GM19397 (cell line): ENCODE data around the gene KRTAP9-1.
"Not testable (repeated sequence)": the region's sequence is repeated elsewhere in the genome, so short reads cannot be mapped to it uniquely, and the experiment has no call there.

ENCODE experiments used
- ATAC-seq: cut with Tn5 transposase; IDR thresholded peaks from one replicate; pipeline ENCODE4 v1.9.1; 2021; ENCODE audit warnings: mild to moderate bottlenecking, moderate library complexity; ENCODE audit not compliant: unreplicated experiment

KRTAP9-1 gene, protein sequence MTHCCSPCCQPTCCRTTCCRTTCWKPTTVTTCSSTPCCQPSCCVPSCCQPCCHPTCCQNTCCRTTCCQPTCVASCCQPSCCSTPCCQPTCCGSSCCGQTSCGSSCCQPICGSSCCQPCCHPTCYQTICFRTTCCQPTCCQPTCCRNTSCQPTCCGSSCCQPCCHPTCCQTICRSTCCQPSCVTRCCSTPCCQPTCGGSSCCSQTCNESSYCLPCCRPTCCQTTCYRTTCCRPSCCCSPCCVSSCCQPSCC

DNA sequence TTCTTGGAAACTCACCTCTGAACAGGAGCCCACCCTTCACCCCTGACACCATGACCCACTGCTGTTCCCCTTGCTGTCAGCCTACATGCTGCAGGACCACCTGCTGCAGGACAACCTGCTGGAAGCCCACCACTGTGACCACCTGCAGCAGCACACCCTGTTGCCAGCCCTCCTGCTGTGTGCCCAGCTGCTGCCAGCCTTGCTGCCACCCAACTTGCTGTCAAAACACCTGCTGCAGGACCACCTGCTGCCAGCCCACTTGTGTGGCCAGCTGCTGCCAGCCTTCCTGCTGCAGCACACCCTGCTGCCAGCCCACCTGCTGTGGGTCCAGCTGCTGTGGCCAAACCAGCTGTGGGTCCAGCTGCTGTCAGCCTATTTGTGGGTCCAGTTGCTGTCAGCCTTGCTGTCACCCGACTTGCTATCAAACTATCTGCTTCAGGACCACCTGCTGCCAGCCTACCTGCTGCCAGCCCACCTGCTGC is at the start of gene KRTAP9-1:
Gene KRTAP9-1 (plus strand): TSS at position 51 of the 482 bp plus-strand sequence. CDS start 0 bp downstream, at position 51.
- not testable (repeated sequence) for ATAC-seq

DNA sequence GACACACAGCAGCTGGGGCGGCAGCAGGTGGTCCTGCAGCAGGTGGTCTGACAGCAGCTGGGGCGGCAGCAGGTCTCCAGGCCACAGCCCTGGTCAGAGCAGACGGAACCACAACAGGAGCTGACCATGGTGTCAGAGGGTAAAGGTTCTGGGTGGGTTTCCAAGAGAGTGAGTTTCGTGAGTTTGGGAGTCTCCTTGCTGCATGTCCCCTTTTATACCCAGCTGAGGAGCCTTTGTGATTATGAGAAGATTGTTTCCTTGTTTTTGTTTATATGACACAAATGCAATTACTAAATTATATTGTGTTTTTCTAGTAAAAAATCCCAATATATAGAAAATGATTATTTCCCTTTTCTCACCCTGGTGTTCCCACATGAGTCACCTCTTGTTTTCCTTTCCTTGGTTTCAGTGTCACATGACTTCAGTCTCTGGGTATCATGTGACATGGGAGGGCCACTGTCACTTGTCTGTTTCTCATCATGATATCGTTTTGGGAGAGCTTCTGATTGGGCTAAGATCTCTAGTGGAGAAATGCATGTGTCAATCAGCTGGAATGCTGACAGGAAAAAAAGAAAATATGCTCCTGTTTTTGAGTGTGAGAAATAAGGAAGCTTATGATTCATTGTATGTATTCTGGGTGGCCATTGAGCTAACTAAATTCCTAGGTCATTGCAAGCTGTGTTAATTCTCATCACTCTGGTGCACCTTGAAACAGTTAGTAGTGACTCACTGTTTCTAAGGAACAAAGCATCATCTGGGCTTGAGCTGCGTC is 49.1 kb upstream of the KRTAP9-1 start, which contains the start of gene KRTAP4-6:
Gene KRTAP4-6 (minus strand): TSS at position 185 of the 772 bp plus-strand sequence. CDS start 57 bp downstream, at position 128.
- ATAC-seq, result no peak

DNA sequence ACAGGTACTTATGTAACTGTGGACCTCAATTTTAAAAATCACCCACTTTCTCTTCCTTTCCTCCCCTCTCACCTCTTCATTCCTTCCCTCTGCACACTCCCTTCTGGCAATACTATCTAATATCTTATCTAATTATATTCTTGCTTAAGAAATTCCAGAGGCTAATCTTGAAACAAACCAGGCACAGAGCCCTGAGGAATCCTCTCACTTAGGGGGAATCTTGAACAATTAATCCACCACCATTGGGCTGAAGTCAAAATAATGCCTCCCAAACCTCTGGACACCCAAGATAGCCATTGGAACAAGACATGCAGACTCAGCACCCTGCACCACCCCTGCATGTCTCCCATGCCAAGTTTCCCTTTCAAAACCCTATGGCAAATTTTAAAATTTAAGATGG is 48.3 kb upstream of the KRTAP9-1 start:
- no peak for ATAC-seq

DNA sequence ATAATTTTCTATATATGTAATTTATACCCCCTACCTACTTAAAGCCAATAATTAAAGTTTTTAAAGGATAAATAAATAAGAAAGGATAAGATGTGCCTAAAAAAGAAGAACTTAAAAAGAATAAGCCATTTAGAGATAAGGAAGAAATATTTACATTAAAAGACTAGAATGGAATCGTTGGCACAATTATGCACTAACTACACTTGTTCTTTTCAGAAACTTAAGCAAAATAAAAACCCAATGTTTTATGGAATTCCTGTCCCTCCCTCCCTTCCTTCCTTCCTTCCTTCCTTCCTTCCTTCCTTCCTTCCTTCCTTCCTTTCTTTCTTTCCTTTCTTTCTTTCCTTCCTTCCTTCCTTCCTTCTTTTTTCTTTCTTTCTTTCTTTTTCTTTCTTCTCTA is 44.8 kb upstream of the KRTAP9-1 start:
- no peak for ATAC-seq

DNA sequence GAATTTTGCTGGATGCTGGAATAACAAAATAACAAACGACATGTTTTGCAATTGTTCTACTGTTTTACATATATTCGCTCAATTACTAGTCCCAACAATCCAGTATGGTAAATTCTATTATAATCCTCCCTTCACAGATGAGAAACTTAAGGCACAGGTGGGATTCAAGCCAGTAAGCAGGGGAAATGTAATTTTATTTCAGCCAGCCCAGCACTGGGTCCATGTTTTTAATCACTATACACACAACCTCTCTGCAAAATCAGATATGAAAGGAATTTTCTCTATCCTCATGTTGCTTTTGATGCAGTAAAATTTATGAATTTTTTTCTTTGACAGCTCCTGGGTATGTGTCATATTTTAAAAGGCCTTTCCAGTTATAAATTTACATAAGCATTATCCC is 44.4 kb upstream of the KRTAP9-1 start:
- ATAC-seq, result no peak

DNA sequence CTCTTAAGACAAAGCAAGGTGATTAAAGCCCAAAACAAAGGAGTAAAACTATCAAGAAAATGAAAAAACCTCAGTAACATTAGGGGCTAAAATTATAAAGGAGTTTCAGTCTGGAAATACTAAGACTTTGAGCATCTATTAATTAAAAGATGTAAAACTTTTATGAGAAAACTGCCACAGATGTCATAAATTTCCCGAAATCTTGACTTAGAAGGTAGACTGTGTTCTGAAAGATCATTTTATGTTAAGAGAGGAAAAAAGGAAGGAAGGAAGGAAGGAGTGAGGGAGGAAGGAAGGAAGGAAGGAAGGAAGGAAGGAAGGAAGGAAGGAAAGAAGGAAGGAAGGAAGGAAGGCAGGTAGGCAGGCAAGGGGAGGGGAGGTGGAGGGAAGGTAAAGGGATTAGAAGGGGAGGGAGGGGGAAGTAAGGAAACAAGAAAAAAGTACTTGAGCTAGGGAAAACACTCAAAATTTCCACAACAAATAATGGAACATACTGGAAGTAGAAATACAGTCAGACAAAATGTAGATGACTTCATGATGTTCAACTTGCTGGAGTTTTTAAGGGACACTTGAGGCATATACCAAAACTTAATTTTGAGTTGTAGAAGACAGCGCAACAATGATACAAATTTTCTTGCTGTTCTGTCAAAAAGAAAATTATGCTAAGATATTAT is 42.0 kb upstream of the KRTAP9-1 start:
- no peak for ATAC-seq

DNA sequence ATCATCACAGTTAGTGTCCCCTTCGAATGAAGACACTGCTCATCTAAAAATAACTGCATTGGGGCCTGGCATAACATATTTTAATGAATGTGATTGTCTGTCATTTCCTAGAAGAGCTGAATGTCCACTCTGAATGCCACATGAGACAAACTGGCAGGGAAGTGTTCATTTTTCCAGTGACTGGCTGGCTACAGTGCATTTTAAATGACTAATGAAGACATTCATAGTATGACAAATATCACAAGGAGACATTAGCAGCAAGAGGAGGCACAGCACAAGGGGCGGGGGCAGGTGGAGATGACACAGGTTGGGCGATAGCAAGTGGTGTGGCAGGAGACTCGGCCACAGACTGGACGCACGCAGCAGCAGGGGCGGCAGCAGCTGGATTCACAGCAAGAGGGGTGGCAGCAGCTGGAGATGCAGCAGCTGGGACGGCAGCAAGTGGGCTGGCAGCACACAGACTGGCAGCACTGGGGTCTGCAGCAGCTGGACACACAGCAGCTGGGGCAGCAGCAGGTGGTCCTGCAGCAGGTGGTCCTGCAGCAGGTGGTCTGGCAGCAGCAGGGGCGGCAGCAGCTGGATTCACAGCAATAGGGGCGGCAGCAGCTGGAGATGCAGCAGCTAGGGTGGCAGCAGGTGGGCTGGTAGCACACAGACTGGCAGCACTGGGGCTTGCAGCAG is 40.6 kb upstream of the KRTAP9-1 start:
- not testable (repeated sequence) for ATAC-seq

DNA sequence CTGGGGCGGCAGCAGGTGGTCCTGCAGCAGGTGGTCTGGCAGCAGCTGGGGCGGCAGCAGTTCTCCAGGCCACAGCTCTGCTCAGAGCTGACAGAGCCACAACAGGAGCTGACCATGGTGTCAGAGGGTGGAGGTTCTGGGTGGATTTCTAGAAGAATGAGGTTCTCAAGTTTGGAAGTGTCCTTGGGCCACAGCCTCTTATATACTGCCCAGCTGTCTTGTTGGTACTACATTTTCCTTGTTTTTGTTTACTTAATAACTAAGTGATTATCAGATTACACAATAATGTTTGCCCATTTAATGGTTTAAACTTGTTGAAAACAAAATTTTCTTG is 40.1 kb upstream of the KRTAP9-1 start, which contains the start of gene KRTAP4-5:
Gene KRTAP4-5 (minus strand): TSS at position 174 of the 334 bp plus-strand sequence. CDS start 58 bp downstream, at position 116.
- no peak for ATAC-seq

DNA sequence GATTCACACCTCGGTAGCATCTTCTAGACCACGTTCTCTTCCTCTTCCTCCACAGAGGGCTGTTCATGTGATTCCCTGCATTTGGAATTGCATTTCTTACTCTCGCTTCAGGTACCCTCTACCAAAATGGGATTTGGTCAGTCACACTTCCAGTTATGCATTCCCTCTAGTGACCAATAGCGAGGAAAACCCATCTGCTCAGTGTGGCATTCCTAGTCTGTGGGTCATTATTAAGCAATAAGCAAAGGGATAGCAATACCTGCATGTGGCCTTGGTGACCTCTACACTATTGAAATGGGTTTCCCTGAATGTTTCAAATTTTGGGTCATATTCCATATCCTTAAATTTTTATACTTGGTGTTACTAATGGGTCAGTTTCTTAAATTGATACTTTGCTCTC is 39.7 kb upstream of the KRTAP9-1 start:
- ATAC-seq, result no peak

DNA sequence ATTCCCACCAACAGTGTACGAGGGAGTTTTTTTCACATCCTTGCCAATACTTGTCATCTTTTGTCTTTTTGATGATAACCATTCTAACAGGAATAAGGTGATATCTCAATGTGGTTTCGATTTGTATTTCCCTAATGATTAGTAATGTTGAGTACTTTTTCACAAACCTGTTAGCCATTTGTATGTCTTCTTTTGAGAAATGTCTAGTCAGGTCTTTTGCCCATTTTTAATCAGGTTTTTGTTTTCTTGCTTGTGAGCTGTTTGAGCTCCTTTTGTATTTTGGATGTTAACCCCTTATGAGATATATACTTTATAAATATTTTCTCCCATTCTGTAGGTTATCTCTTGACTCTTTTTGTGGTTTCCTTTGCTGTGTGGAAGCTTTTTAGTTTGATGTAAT is 38.2 kb upstream of the KRTAP9-1 start:
- ATAC-seq, result no peak

DNA sequence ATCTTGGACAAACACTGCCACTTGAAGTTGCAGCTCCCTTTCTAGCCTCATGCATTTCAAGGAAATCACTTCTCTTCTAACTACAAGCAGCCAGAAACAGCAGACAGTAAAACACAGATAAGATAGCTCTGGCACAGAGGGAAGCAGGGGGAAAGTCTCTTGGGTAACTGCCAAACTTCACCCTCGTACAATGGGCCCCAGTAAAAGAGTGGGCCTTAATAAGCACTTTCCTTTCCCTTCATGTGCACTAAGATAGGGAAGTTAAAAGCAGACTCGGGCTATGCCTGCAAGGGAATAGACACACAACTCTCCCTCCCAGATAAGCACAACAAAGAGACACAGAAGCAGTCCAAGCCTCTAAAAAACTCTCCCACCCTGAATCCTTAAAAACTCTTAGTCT is 35.8 kb upstream of the KRTAP9-1 start:
- no peak for ATAC-seq

DNA sequence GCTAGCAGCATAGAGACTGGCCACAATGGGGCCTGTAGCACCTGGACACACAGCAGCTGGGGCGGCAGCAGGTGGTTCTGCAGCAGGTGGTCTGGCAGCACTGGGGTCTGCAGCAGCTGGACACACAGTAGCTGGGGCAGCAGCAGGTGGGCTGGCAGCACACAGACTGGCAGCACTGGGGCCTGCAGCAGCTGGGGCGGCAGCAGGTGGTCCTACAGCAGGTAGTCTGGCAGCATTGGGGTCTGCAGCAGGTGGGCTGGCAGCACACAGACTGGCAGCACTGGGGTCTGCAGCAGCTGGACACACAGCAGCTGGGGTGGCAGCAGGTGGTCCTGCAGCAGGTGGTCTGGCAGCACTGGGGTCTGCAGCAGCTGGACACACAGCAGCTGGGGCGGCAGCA is 29.5 kb upstream of the KRTAP9-1 start:
- not testable (repeated sequence) for ATAC-seq

DNA sequence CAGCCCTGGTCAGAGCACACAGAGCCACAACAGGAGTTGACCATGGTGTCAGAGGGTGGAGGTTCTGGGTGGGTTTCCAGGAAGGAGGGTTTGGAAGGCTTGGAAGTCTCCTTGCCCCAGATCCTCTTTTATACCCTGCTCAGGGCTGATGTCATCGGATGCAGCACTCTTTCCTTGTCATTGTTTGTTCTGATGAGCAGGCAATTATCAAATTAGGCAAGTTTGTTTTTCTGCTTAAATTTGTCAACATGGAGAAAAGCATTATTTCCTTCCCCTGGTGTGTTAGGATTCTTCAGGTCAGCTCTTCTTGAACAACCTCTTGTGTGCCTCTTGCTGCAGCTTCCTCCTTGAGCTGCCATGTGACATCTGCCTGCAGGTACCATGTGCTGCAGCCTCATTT is 29.0 kb upstream of the KRTAP9-1 start, which contains the start of gene KRTAP4-4:
Gene KRTAP4-4 (minus strand): TSS at position 101 of the 400 bp plus-strand sequence. CDS start 57 bp downstream, at position 44.
- ATAC-seq, result no peak

DNA sequence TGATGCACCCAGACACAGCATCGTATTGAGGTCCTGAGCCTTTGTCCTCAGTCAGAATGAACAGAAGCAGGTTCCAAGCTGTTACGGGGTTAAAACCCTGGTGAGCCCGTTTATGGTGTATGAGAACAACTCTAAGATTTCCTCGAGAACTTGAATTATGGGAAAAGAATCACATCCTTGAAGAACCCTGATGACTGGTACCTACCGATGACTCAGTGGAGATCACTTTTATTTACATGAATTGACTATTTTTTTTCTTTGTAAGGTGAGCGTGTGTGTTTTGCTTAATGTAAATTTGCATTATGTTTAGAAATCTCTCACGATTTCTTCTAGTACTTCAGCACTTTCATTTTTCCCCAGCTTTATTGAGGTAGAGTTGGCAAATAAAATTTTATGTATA is 25.9 kb upstream of the KRTAP9-1 start:
- no peak for ATAC-seq

DNA sequence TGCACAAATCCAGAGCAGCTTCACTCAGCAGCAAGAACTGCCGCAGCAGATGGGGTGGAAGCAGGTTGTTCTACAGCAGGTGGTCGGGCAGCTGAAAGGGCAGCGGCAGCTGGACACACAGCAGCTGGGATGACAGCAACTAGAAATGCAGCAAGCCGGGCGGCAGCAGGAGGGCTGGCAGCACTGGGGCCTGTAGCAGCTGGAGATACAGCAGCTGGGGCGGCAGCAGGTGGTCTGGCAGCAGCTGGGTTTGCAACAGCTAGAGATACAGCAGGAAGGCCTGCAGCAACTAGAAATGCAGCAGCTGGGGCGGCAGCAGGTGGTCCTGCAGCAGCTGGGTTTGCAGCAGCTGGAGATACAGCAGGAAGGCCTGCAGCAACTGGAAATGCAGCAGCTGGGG is 22.1 kb upstream of the KRTAP9-1 start:
- ATAC-seq, result no peak

DNA sequence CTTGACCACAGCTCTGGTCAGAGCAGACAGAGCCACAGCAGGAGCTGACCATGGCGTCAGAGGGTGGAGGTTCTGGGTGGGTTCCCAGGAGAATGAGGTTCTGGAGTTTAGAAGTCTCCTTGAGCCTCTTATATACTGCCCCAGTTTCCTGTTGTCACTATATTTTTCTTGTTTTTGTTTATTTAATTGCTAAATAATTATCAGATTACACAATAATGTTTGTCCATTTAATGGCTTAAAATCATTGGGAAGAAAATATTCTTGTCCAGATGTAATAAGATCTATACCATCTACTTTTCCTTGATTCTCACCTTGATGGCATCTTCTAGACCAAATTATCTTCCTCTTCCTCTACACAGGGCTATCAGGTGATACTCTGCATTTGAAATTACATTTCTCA is 21.6 kb upstream of the KRTAP9-1 start, which contains the start of gene KRTAP4-3:
Gene KRTAP4-3 (minus strand): TSS at position 101 of the 400 bp plus-strand sequence. CDS start 49 bp downstream, at position 52.
- no peak for ATAC-seq

DNA sequence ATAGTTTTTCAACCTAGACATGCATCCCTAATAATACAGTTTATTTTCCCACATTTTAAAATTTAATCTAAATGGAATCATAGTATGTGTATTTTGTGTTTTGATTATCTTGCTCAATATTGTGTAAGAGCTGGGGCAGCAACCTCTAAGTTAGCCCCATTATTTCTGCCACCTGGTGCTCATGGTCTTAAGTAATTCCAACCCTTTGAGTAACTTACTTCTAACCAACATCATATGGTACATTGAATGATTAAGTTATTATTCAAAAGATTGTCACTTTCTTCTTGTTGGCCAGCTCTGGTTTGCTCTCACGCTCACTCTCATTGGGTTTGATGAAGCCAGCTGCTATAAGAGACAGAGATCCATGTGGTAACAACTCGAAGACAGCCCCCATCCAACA is 17.8 kb upstream of the KRTAP9-1 start:
- ATAC-seq, result no peak

DNA sequence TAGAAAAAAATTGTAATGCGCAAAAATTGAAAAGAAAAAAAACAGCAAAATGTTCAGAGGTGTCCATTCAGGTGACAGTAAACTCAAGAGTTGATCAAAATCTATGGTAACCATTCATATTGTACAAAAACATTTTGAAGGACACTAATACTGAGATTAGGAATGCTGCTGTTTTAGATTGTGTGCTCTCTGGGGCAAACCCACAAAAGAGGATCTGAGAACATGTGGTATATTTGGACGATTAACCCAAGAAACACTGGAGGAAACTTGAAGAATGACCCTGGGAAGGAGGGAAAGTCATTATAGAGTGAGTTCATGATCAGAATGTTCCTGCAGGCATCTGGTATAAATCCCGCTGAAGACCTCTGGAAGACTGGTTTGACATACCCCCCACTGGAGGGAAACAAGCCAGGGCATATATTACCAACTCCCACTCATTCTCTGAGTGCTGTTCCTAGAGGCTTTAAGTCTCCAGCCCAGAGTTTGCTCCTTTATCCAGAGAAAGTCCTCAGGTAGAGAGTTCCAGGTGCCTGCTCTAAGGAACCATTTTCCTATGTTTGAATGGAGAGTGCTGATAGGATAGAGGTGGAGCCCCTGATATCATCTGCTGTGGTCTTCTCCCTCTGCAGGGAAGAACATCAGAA is 12.8 kb upstream of the KRTAP9-1 start:
- no peak for ATAC-seq

DNA sequence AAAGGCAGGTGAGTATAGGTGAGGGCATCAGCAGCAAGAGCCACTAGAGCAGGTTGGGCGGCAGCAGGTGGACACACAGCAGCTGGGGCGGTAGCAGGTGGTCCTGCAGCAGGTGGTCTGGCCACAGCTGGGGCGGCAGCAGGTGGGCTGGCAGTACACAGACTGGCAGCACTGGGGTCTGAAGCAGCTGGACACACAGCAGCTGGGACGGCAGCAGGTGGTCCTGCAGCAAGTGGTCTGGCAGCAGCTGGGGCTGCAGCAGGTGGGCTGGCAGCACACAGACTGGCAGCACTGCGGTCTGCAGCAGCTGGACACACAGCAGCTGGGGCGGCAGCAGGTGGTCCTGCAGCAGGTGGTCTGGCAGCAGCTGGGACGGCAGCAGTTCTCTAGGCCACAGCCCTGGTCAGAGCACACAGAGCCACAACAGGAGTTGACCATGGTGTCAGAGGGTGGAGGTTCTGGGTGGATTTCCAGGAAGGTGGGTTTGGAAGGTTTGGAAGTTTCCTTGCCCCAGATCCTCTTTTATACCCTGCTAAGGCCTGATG is 11.9 kb upstream of the KRTAP9-1 start, which contains the start of gene KRTAP4-2:
Gene KRTAP4-2 (minus strand): TSS at position 495 of the 545 bp plus-strand sequence. CDS start 57 bp downstream, at position 438.
- no peak for ATAC-seq

DNA sequence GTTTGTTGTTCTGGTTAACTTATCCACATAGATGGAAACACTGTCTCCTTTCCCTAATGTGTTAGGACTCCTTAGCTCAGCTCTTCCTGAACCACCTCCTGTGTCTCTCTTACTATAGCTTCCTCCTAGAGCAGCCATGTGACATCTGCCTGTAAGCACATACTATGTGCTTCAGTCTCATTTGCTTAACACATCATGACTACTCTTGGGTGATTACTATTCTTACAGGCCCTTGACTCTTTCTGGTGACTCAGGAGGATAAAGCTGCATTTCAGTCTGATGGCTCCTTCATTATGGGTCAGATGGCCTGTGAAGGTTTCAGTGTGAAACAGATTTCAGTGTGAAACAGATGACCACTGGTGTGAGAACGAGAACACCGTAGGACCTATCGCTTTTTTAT is 11.3 kb upstream of the KRTAP9-1 start:
- ATAC-seq, result no peak
